MG63 (cell line): ENCODE results near the gene LCK. TPM values are rescaled to one million over a fixed set of nuclear protein-coding genes. Genes with fewer than 3 reads are reported as not detected.
A peak's percentile ranks its signal among the peaks of the same experiment; 100 is the strongest.
"Not testable (repeated sequence)": the region's sequence is repeated elsewhere in the genome, so short reads cannot be mapped to it uniquely, and the experiment has no call there.

Source experiments
- DNase-seq: peaks from one replicate; pipeline ENCODE4 v3.0.0-alpha.2; 2020
- H3K27me3 ChIP-seq: fragments of 250-450 bp; sonication (Bioruptor Pico); 2 replicates; pipeline ENCODE4 v1.5.1; 2020; ENCODE audit warnings: mild to moderate bottlenecking, moderate library complexity
- H3K36me3 ChIP-seq: fragments of 250-450 bp; sonication (Bioruptor Pico); 2 replicates; pipeline ENCODE4 v1.5.1; 2020; ENCODE audit warnings: mild to moderate bottlenecking, moderate library complexity
- H3K4me3 ChIP-seq: fragments of 250-450 bp; sonication (Bioruptor Pico); 2 replicates; pipeline ENCODE4 v1.5.1; 2020; ENCODE audit warnings: mild to moderate bottlenecking, moderate library complexity
- H3K9me3 ChIP-seq: fragments of 250-450 bp; sonication (Bioruptor Pico); 2 replicates; pipeline ENCODE4 v1.5.1; 2020; ENCODE audit warnings: mild to moderate bottlenecking, moderate library complexity
- total RNA-seq: library from RNA; depleted of rRNA; stranded (reverse); fragments of >200 nt; shearing (Covaris generic); gene quantifications from 2 replicates; pipeline ENCODE4 v1.2.3, GENCODE V29; 2014; ENCODE audit warnings: low replicate concordance

LCK gene
- total RNA-seq, 1 experiment from 2014 or later = not detected

GRCh38 chr1:32291145-32291707, 40.2 kb downstream of the LCK start:
- H3K9me3 ChIP-seq = no peaks in the 10 kb centered on the region
- peak; percentile 38 for DNase-seq
- peak overlapping the region; percentile 87 for H3K4me3 ChIP-seq
- no peaks in the 10 kb centered on the region for H3K27me3 ChIP-seq
- peaks cover 3% of the 10 kb centered on the region for H3K36me3 ChIP-seq

GRCh38 chr1:32291708-32292538, 40.9 kb downstream of the LCK start, which contains the start of gene HDAC1:
TSS of gene HDAC1 (plus strand) at chr1:32292083. CDS start at chr1:32292170, 87 bp downstream.
- Histone ChIP-seq H3K36me3 (peaks cover 5% of the 10 kb centered on the region), H3K4me3 (peak within 1 kb of the TSS; percentile 87), H3K9me3 (no peaks in the 10 kb centered on the region), H3K27me3 (no peaks in the 10 kb centered on the region)
- DNase-seq = peak; percentile 97

GRCh38 chr1:32298211-32298610, 47.1 kb downstream of the LCK start:
- H3K9me3 ChIP-seq, H3K27me3 ChIP-seq, H3K4me3 ChIP-seq, DNase-seq: not testable (repeated sequence)
- peaks cover 16% of the 10 kb centered on the region for H3K36me3 ChIP-seq

GRCh38 chr1:32299327-32299726, 48.3 kb downstream of the LCK start:
- H3K27me3 ChIP-seq = no peaks in the 10 kb centered on the region
- H3K36me3 ChIP-seq = peaks cover 26% of the 10 kb centered on the region
- DNase-seq = no peak
- H3K9me3 ChIP-seq = no peaks in the 10 kb centered on the region
- no peak overlapping the region for H3K4me3 ChIP-seq

- peaks cover 44% of the 10 kb centered on the region for H3K36me3 ChIP-seq
- no peak overlapping the region for H3K4me3 ChIP-seq
- peaks cover 4% of the 10 kb centered on the region for H3K9me3 ChIP-seq
- DNase-seq = no peak
- no peaks in the 10 kb centered on the region for H3K27me3 ChIP-seq
These were observed 52.3 kb downstream of the LCK start for GRCh38 chr1:32303358-32303757.

- peaks cover 44% of the 10 kb centered on the region for H3K36me3 ChIP-seq
- H3K9me3 ChIP-seq = peaks cover 4% of the 10 kb centered on the region
- no peaks in the 10 kb centered on the region for H3K27me3 ChIP-seq
- DNase-seq = no peak
- H3K4me3 ChIP-seq = no peak overlapping the region
These were observed 53.0 kb downstream of the LCK start for GRCh38 chr1:32303997-32304622.

GRCh38 chr1:32305310-32305709, 54.2 kb downstream of the LCK start:
- no peak for DNase-seq

GRCh38 chr1:32307324-32307723, 56.3 kb downstream of the LCK start:
- Histone ChIP-seq H3K36me3 (peaks cover 36% of the 10 kb centered on the region), H3K27me3 (no peaks in the 10 kb centered on the region), H3K9me3 (peaks cover 4% of the 10 kb centered on the region), H3K4me3 (no peak overlapping the region)
- no peak for DNase-seq

More at GRCh38 chr1:32305310-32305709, 54.2 kb downstream of the LCK start:
- H3K36me3 ChIP-seq = peaks cover 44% of the 10 kb centered on the region
- no peak overlapping the region for H3K4me3 ChIP-seq
- no peaks in the 10 kb centered on the region for H3K27me3 ChIP-seq
- peaks cover 4% of the 10 kb centered on the region for H3K9me3 ChIP-seq

- Histone ChIP-seq H3K36me3 (peaks cover 17% of the 10 kb centered on the region), H3K4me3 (no peak overlapping the region), H3K27me3 (no peaks in the 10 kb centered on the region), H3K9me3 (peaks cover 4% of the 10 kb centered on the region)
- no peak for DNase-seq
These were observed 58.9 kb downstream of the LCK start for GRCh38 chr1:32309960-32310359.

GRCh38 chr1:32311709-32312393, 60.8 kb downstream of the LCK start:
- Histone ChIP-seq H3K9me3 (no peaks in the 10 kb centered on the region), H3K4me3 (no peak overlapping the region), H3K27me3 (no peaks in the 10 kb centered on the region), H3K36me3 (peaks cover 6% of the 10 kb centered on the region)
- DNase-seq = no peak

- Histone ChIP-seq H3K36me3 (peaks cover 21% of the 10 kb centered on the region), H3K27me3 (no peaks in the 10 kb centered on the region), H3K4me3 (no peak overlapping the region), H3K9me3 (no peaks in the 10 kb centered on the region)
- DNase-seq = no peak
These were observed 65.8 kb downstream of the LCK start for GRCh38 chr1:32316903-32317277.

- no peaks in the 10 kb centered on the region for H3K27me3 ChIP-seq
- DNase-seq = no peak
- no peaks in the 10 kb centered on the region for H3K9me3 ChIP-seq
- H3K4me3 ChIP-seq = no peak overlapping the region
- peaks cover 22% of the 10 kb centered on the region for H3K36me3 ChIP-seq
These were observed 67.2 kb downstream of the LCK start for GRCh38 chr1:32318127-32318869.

- no peak for DNase-seq
- Histone ChIP-seq H3K4me3 (no peak overlapping the region), H3K36me3 (peaks cover 24% of the 10 kb centered on the region), H3K9me3 (no peaks in the 10 kb centered on the region), H3K27me3 (no peaks in the 10 kb centered on the region)
These were observed 70.7 kb downstream of the LCK start for GRCh38 chr1:32321712-32322291.

GRCh38 chr1:32327204-32327603, 76.1 kb downstream of the LCK start:
- no peaks in the 10 kb centered on the region for H3K27me3 ChIP-seq
- H3K36me3 ChIP-seq = peaks cover 33% of the 10 kb centered on the region
- no peak overlapping the region for H3K4me3 ChIP-seq
- H3K9me3 ChIP-seq = no peaks in the 10 kb centered on the region
- DNase-seq = no peak

GRCh38 chr1:32329931-32330466, 78.9 kb downstream of the LCK start:
- no peaks in the 10 kb centered on the region for H3K27me3 ChIP-seq
- peaks cover 51% of the 10 kb centered on the region for H3K36me3 ChIP-seq

More at GRCh38 chr1:32329931-32330466, 78.9 kb downstream of the LCK start:
- Histone ChIP-seq H3K4me3 (no peak overlapping the region), H3K9me3 (no peaks in the 10 kb centered on the region)
- no peak for DNase-seq
